Small intestine (tissue), 7 donors: ENCODE results near the gene TENM4. TPM values are rescaled to one million over a fixed set of nuclear protein-coding genes. Genes with fewer than 3 reads are reported as not detected.

Experiments
- DNase-seq, 2 donors: peaks; one replicate each; pipeline versions ENCODE4 v3.0.0 to v3.0.0-alpha.2; 2013
- FAIRE-seq: peaks from 2 replicates; lab custom pipeline; 2012; peaks lifted over from hg19 to GRCh38; lab: Jason Lieb, UNC
- H3K27ac ChIP-seq, 3 donors: one replicate each; pipeline ENCODE4 v1.5.1; 2013; ENCODE audit warnings: low read length in 2 of 3, mild to moderate bottlenecking in 2 of 3, control low read depth in 1 of 3, inconsistent platforms in 1 of 3, low read depth in 1 of 3, moderate library complexity in 1 of 3
- H3K27me3 ChIP-seq, 3 donors: one replicate each; pipeline ENCODE4 v1.6.1; 2013; ENCODE audit warnings: low read length in 3 of 3, inconsistent platforms in 1 of 3; ENCODE audit not compliant: control insufficient read depth in 3 of 3, insufficient read depth in 3 of 3
- H3K36me3 ChIP-seq, 3 donors: one replicate each; pipeline ENCODE4 v1.6.1; 2013; ENCODE audit warnings: low read length in 3 of 3, inconsistent platforms in 1 of 3, low read depth in 1 of 3, mild to moderate bottlenecking in 1 of 3, moderate library complexity in 1 of 3; ENCODE audit not compliant: control insufficient read depth in 3 of 3, insufficient read depth in 2 of 3
- H3K4me1 ChIP-seq, 3 donors: one replicate each; pipeline ENCODE4 v1.6.1; 2013; ENCODE audit warnings: low read length in 2 of 3, inconsistent platforms in 1 of 3, low read depth in 1 of 3, mild to moderate bottlenecking in 1 of 3, moderate library complexity in 1 of 3; ENCODE audit not compliant: control insufficient read depth in 3 of 3, insufficient read depth in 2 of 3
- H3K4me3 ChIP-seq, 3 donors: one replicate each; pipeline ENCODE4 v1.5.1; 2013; ENCODE audit warnings: low read length in 3 of 3, control low read depth in 1 of 3, inconsistent platforms in 1 of 3, low read depth in 1 of 3, mild to moderate bottlenecking in 1 of 3, moderate library complexity in 1 of 3
- H3K9me3 ChIP-seq, 2 donors: one replicate each; pipeline ENCODE4 v1.6.1; 2013; ENCODE audit warnings: low read depth in 1 of 2, low read length in 1 of 2; ENCODE audit not compliant: control insufficient read depth in 2 of 2, insufficient read depth in 1 of 2
- WGBS, 3 donors: extraction: QIAGEN DNeasy Blood & Tissue Kit; methylation state at CpG; one replicate each; pipeline ENCODE4 v1.1.7; 2013; 5-methylcytosine and 5-hydroxymethylcytosine counted together
- polyA plus RNA-seq, 4 donors: library from polyadenylated mRNA; stranded (reverse) in 3 of 4; unstranded in 1 of 4; fragments of 200-250 nt in 3 of 4; fragments of 120-200 nt in 1 of 4; gene quantifications; one replicate each; pipeline versions ENCODE4 v1.2.1 to v1.2.3, GENCODE V29; 2013
- donor health status: healthy with polysubstance abuse.
- donor health status: control.
- donor health status: control.
- donor health status: Bipolar disorder and iron deficiency.
- donor health status: healthy.

TENM4 gene
- polyA plus RNA-seq, 4 donors = under 0.01 to 0.96 (median 0.31) TPM; not detected in 1

- no peaks in the 10 kb centered on the region for H3K27me3 ChIP-seq
- no peak overlapping the region for H3K4me3 ChIP-seq
- H3K9me3 ChIP-seq = no peaks in the 10 kb centered on the region
- no peaks in the 10 kb centered on the region for H3K36me3 ChIP-seq
- 31 to 47% (median 42%) methylated on average over 3 of the region's 3 CpGs for WGBS, 3 donors
- H3K4me1 ChIP-seq = no peaks in the 10 kb centered on the region
- DNase-seq (no peak), FAIRE-seq (no peak)
- no peak overlapping the region for H3K27ac ChIP-seq
Observed at GRCh38 chr11:79018371-79018849, 422.4 kb downstream of the TENM4 start.

DNA sequence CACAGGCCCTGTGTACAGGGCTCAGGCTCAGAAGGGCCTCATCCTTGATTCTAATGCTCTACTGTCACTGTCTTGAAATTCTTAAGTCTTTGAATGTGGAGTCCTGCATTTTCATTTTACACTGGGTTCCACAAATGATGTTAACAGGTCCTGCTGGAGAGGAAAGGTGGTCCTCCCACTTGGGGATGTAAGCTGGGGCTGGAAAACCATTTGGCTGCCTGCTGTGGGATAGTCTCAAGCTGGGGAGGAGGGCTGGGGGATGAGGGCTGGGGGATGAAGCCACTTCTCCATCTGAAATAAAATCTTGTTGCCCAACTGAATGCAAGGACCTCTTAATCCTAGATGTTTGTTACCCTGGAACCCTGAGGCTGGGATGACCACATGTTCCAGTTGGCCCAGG lies 423.0 kb downstream of the TENM4 start:
- H3K36me3 ChIP-seq = no peaks in the 10 kb centered on the region
- no peaks in the 10 kb centered on the region for H3K9me3 ChIP-seq
- no peak overlapping the region for H3K27ac ChIP-seq
- no peak overlapping the region for H3K4me3 ChIP-seq
- H3K27me3 ChIP-seq = no peaks in the 10 kb centered on the region
- DNase-seq = no peak
- no peaks in the 10 kb centered on the region for H3K4me1 ChIP-seq
- FAIRE-seq = no peak

- DNase-seq (no peak), FAIRE-seq (no peak)
- WGBS, 3 donors = 83 to 88% (median 86%) methylated on average over 3 of the region's 3 CpGs
Observed at GRCh38 chr11:79013509-79013908, 427.3 kb downstream of the TENM4 start.

DNA sequence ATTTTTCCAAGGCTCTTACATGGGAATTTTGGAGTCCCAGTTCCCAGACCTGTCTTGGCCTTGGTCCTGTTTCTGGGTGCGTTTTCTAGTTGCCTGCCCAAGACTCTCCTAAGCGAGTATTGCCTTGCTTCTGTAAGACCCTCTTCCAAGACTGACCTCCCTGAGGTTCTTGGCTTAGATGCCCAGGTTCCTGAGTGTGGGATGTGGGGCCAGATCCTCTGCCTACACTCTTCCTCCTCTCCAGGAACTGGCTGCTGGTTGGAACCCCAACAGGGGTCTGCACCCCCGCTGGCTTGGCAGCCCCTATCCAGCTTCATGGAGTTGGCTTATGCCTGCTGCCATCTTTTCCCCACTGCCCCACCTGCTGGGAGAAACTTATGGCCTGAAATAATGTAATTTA lies 429.5 kb downstream of the TENM4 start:
- H3K36me3 ChIP-seq = no peaks in the 10 kb centered on the region
- H3K27ac ChIP-seq = no peak overlapping the region
- FAIRE-seq = no peak
- H3K4me3 ChIP-seq = no peak overlapping the region
- no peak for DNase-seq
- no peaks in the 10 kb centered on the region for H3K9me3 ChIP-seq
- peaks cover 0 to 3% (median 0%) of the 10 kb centered on the region in 3 donors for H3K27me3 ChIP-seq
- WGBS, 3 donors = 82 to 92% (median 85%) methylated on average over 3 of the region's 3 CpGs
- H3K4me1 ChIP-seq = no peaks in the 10 kb centered on the region

More at GRCh38 chr11:79013509-79013908, 427.3 kb downstream of the TENM4 start:
- Histone ChIP-seq H3K9me3 (no peaks in the 10 kb centered on the region), H3K27me3 (peaks cover 0 to 3% (median 0%) of the 10 kb centered on the region in 3 donors), H3K27ac (no peak overlapping the region), H3K36me3 (no peaks in the 10 kb centered on the region), H3K4me1 (no peaks in the 10 kb centered on the region), H3K4me3 (no peak overlapping the region)

DNA sequence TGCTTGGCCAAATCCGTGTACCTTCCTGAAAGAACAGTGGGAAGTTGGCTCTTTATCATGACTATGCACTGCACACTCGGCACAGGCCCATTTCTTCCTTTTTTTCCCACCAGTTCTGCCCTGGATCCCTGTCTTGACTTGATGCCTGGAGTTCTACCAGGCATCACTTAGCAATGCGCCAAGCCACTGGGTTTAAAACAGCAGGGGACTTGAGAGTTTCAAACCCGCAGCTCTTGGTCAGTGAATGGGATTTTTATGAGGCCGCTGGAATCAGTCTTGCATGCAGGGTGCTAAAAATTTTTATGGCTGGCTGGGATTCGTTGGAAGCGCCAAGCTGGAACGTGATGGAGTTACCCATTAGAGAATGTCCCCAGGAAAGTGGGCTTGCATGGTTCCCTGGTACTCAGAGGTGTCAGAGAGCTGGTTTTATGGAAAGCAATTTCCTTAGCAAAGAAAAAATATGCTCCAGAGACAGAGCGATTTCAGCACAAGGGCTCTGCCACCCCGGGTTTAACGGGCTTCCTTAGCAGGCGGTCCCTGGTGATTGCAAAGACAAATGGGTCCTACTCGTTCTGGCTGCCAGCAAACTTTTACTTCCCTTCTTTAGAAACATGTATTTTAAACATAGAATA lies 432.9 kb downstream of the TENM4 start:
- H3K4me1 ChIP-seq = no peaks in the 10 kb centered on the region
- H3K27me3 ChIP-seq = peaks cover 0 to 3% (median 0%) of the 10 kb centered on the region in 3 donors
- DNase-seq = no peak
- no peak for FAIRE-seq
- WGBS, 3 donors = 73 to 80% (median 74%) methylated on average over 13 of the region's 13 CpGs
- no peak overlapping the region for H3K4me3 ChIP-seq
- no peaks in the 10 kb centered on the region for H3K36me3 ChIP-seq
- H3K9me3 ChIP-seq = peaks cover 0 to 2% of the 10 kb centered on the region in 2 donors
- no peak overlapping the region for H3K27ac ChIP-seq

- no peak for DNase-seq
- Histone ChIP-seq H3K27me3 (peaks cover 0 to 3% (median 0%) of the 10 kb centered on the region in 3 donors), H3K36me3 (no peaks in the 10 kb centered on the region), H3K4me1 (no peaks in the 10 kb centered on the region), H3K27ac (no peak overlapping the region), H3K9me3 (peaks cover 0 to 5% of the 10 kb centered on the region in 2 donors), H3K4me3 (no peak overlapping the region)
- WGBS, 3 donors = 49 to 76% (median 60%) methylated on average over 4 of the region's 4 CpGs
- FAIRE-seq = no peak
Observed at GRCh38 chr11:79006854-79007253, 434.0 kb downstream of the TENM4 start.

GRCh38 chr11:78996007-78996406 lies 444.8 kb downstream of the TENM4 start:
- 88 to 92% (median 90%) methylated on average over 3 of the region's 3 CpGs for WGBS, 3 donors
- no peaks in the 10 kb centered on the region for H3K4me1 ChIP-seq
- H3K27me3 ChIP-seq = peaks cover 0 to 3% (median 0%) of the 10 kb centered on the region in 3 donors
- FAIRE-seq = no peak
- no peak for DNase-seq
- no peak overlapping the region for H3K4me3 ChIP-seq
- H3K36me3 ChIP-seq = no peaks in the 10 kb centered on the region
- H3K27ac ChIP-seq = no peak overlapping the region
- peaks cover 0 to 4% of the 10 kb centered on the region in 2 donors for H3K9me3 ChIP-seq

- Histone ChIP-seq H3K9me3 (peaks cover 0 to 4% of the 10 kb centered on the region in 2 donors), H3K4me3 (no peak overlapping the region), H3K4me1 (no peaks in the 10 kb centered on the region), H3K36me3 (no peaks in the 10 kb centered on the region), H3K27me3 (peaks cover 0 to 3% (median 0%) of the 10 kb centered on the region in 3 donors), H3K27ac (no peak overlapping the region)
- 65 to 72% (median 68%) methylated on average over 3 of the region's 3 CpGs for WGBS, 3 donors
- no peak for DNase-seq
- no peak for FAIRE-seq
Observed at GRCh38 chr11:78995171-78995570, 445.7 kb downstream of the TENM4 start.
